NCI-H446 treated with DMSO at 0.1 percent for 48 hours (cell line): ENCODE measurements around the gene UTP3.
"Not testable (repeated sequence)": the region's sequence is repeated elsewhere in the genome, so short reads cannot be mapped to it uniquely, and the experiment has no call there.

Experiments
- DNase-seq: peaks from one replicate; lab custom pipeline; 2025; lab: John Stamatoyannopoulos, UW

The UTP3 gene

GRCh38 chr4:70687392-70687791 is 940 bp upstream of the UTP3 start:
- DNase-seq = no peak

GRCh38 chr4:70688795-70689231 is 481 bp downstream of the UTP3 start:
- no peak for DNase-seq

GRCh38 chr4:70691661-70692060 is 3.3 kb downstream of the UTP3 start:
- no peak for DNase-seq

GRCh38 chr4:70694633-70695032 is 6.3 kb downstream of the UTP3 start:
- DNase-seq = not testable (repeated sequence)

GRCh38 chr4:70698435-70698834 is 10.1 kb downstream of the UTP3 start:
- not testable (repeated sequence) for DNase-seq

- DNase-seq = no peak
Observed at GRCh38 chr4:70700712-70701111, 12.4 kb downstream of the UTP3 start.

- DNase-seq = no peak
Observed at GRCh38 chr4:70701271-70701670, 12.9 kb downstream of the UTP3 start.

GRCh38 chr4:70702592-70702991 is 14.3 kb downstream of the UTP3 start:
- not testable (repeated sequence) for DNase-seq

GRCh38 chr4:70703619-70704214 is 15.4 kb downstream of the UTP3 start:
- no peak for DNase-seq

- peak; percentile 62 for DNase-seq
Observed at GRCh38 chr4:70704215-70704930, 16.0 kb downstream of the UTP3 start.

GRCh38 chr4:70704931-70705182 is 16.5 kb downstream of the UTP3 start:
- no peak for DNase-seq

GRCh38 chr4:70705183-70706043 is 17.1 kb downstream of the UTP3 start:
- peak; percentile 34 for DNase-seq

- no peak for DNase-seq
Observed at GRCh38 chr4:70706044-70706461, 17.7 kb downstream of the UTP3 start.

GRCh38 chr4:70706516-70706915 is 18.2 kb downstream of the UTP3 start:
- no peak for DNase-seq

GRCh38 chr4:70709611-70710205 is 21.4 kb downstream of the UTP3 start:
- DNase-seq = no peak

GRCh38 chr4:70711599-70711998 is 23.3 kb downstream of the UTP3 start:
- no peak for DNase-seq

GRCh38 chr4:70712150-70712549 is 23.8 kb downstream of the UTP3 start:
- no peak for DNase-seq

GRCh38 chr4:70712604-70713452 is 24.5 kb downstream of the UTP3 start:
- DNase-seq = no peak

- no peak for DNase-seq
Observed at GRCh38 chr4:70713453-70714078, 25.2 kb downstream of the UTP3 start.

- DNase-seq = no peak
Observed at GRCh38 chr4:70714079-70714887, 26.0 kb downstream of the UTP3 start.
